Natural killer cell (primary cell): ENCODE data around the gene KLK15. TPM values are rescaled to one million over a fixed set of nuclear protein-coding genes. Genes with fewer than 3 reads are reported as not detected.

ENCODE experiments used
- ATAC-seq, 3 donors: fragments of 150-1000 bp in 2 of 3; fragments of 200-7000 bp in 1 of 3; cut with Tn5 transposase; 1 replicate in 1 of 3; 2 replicates in 2 of 3; pipeline ENCODE4 v1.10.0; 2021; ENCODE audit warnings: mild to moderate bottlenecking in 2 of 3, moderate library complexity in 2 of 3
- DNase-seq, 2 donors: peaks; one replicate each; pipeline versions ENCODE4 v3.0.0 to v3.0.0-alpha.2; 2013 to 2021; ENCODE audit warnings: mixed read lengths in 1 of 2
- H3K27ac ChIP-seq: one replicate; pipeline ENCODE4 v1.5.1; 2013; ENCODE audit warnings: mild to moderate bottlenecking, low read length
- H3K27me3 ChIP-seq: one replicate; pipeline ENCODE4 v1.6.1; 2013; ENCODE audit warnings: low read length; ENCODE audit not compliant: control insufficient read depth, insufficient read depth
- H3K36me3 ChIP-seq: one replicate; pipeline ENCODE4 v1.6.1; 2013; ENCODE audit warnings: low read length; ENCODE audit not compliant: control insufficient read depth, insufficient read depth
- H3K4me1 ChIP-seq: one replicate; pipeline ENCODE4 v1.6.1; 2013; ENCODE audit warnings: low read length; ENCODE audit not compliant: control insufficient read depth, insufficient read depth
- H3K4me3 ChIP-seq: one replicate; pipeline ENCODE4 v1.5.1; 2013; ENCODE audit warnings: low read length
- H3K9me3 ChIP-seq: one replicate; pipeline ENCODE4 v1.6.1; 2013; ENCODE audit warnings: low read length; ENCODE audit not compliant: control insufficient read depth, insufficient read depth
- H3K27ac Mint-ChIP-seq, 2 donors: one replicate each; pipeline ENCODE4 v1.8.0; 2022; ENCODE audit warnings: mild to moderate bottlenecking in 2 of 2, mixed read lengths in 2 of 2, moderate library complexity in 1 of 2
- H3K27me3 Mint-ChIP-seq, 2 donors: one replicate each; pipeline ENCODE4 v1.8.0; 2022; ENCODE audit warnings: low read depth in 2 of 2, mixed read lengths in 2 of 2
- H3K36me3 Mint-ChIP-seq: one replicate; pipeline ENCODE4 v1.8.0; 2022; ENCODE audit warnings: mixed read lengths
- H3K4me1 Mint-ChIP-seq, 2 donors: one replicate each; pipeline ENCODE4 v1.8.0; 2022; ENCODE audit warnings: mixed read lengths in 2 of 2
- H3K4me3 Mint-ChIP-seq: one replicate; pipeline ENCODE4 v1.8.0; 2022; ENCODE audit warnings: mild to moderate bottlenecking, moderate library complexity, mixed read lengths
- H3K9me3 Mint-ChIP-seq, 2 donors: one replicate each; pipeline ENCODE4 v1.8.0; 2022; ENCODE audit warnings: mixed read lengths in 2 of 2
- CTCF ChIP-seq: fragments of 200-600 bp; IDR thresholded peaks from one replicate; pipeline ENCODE4 v1.8.0; 2022; ENCODE audit warnings: antibody characterized with exemption
- WGBS: methylation state at CpG from one replicate; pipeline ENCODE4 v1.1.7; 2013; ENCODE audit warnings: missing lambda C conversion rate; ENCODE audit not compliant: insufficient coverage; 5-methylcytosine and 5-hydroxymethylcytosine counted together
- intact Hi-C: fragments of 100-400 bp; cut with micrococcal nuclease; formaldehyde crosslinking; loops from one replicate; pipeline ENCODE4 v1.14.2; 2022
- total RNA-seq, 4 donors: library from RNA; stranded (reverse); fragments of 120-200 nt in 1 of 4; gene quantifications; one replicate each; pipeline versions ENCODE4 v1.2.3 to v1.2.4, GENCODE V29; 2013 to 2022

KLK15 gene
- total RNA-seq, 3 donors from 2014 or later (not counting 1 experiment from before 2014, with no cell fraction given) = not detected

DNA sequence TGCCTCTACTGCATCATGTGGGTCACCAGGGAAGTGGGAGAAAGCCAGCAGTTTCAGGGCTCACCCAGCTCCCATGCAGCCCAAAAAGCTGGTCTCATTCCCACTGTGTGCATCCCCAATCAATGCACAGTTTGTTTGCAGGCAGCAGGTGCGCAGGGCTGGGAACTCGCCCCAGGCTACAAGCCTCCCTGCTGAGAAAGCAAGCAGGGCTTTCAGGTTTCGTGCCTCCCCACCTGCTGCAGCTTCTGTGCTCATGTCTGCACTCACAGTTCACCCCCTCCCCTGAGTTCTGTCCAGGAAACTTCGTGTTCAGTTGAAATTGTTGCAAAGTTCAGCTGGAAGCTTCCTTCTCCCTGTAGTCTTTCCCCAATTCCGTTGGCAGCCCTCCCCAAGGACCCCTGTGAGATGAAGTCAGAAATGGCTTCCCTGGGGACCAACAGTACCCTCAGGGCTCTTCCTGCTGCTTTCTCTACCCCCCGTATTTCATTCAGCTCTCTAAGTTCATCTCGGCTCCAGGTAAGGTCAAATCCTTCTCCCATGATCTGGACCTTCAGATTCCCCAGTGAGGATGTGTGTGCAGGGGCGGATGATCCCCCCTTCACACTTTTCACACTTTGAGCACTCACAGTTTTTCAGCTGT, 11.0 kb upstream of the KLK15 start:
- no peak overlapping the region for H3K27ac ChIP-seq
- peaks cover 7% of the 10 kb centered on the region for H3K36me3 Mint-ChIP-seq
- 68% methylated on average over 8 of the region's 8 CpGs for WGBS
- intact Hi-C loops = no loop called here
- ATAC-seq (no peak), DNase-seq (no peak)
- peaks cover 10 to 26% of the 10 kb centered on the region in 2 donors for H3K27me3 Mint-ChIP-seq
- no peak for TF ChIP-seq CTCF
- no peaks in the 10 kb centered on the region for H3K27me3 ChIP-seq
- no peaks in the 10 kb centered on the region for H3K4me1 Mint-ChIP-seq
- H3K9me3 Mint-ChIP-seq = peaks cover 0 to 3% of the 10 kb centered on the region in 2 donors
- H3K4me1 ChIP-seq = no peaks in the 10 kb centered on the region
- peaks cover 4% of the 10 kb centered on the region for H3K9me3 ChIP-seq
- H3K4me3 ChIP-seq = no peak overlapping the region
- H3K36me3 ChIP-seq = no peaks in the 10 kb centered on the region
- H3K4me3 Mint-ChIP-seq = no peak overlapping the region
- H3K27ac Mint-ChIP-seq = no peak overlapping the region

DNA sequence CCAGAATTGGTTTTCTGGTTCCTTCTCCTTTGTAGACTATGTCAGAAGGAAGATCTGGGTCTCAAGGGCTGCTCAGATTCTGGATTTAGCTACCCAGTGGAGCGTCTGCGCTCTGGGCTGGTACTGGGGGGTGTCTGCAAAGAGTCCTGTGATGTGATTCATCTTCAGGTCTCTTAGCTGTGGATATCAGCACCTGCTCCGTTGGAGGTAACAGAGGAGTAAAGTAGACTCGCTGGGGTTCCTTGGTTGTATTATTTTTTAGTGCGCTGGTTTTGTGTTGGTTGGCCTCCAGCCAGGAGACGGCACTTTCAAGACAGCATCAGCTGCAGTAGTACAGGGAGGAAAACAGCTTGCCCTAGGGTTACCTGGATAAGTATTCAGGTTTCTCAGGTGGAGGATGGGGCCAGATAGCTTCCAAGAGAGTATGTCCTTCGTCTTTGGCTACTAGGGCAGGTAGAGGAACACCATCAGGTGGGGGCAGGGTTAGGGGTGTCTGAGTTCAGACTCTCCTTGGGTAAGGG, 10.4 kb upstream of the KLK15 start:
- Histone ChIP-seq H3K4me3 (no peak overlapping the region), H3K27me3 (no peaks in the 10 kb centered on the region), H3K4me1 (no peaks in the 10 kb centered on the region), H3K36me3 (no peaks in the 10 kb centered on the region), H3K27ac (no peak overlapping the region), H3K9me3 (peaks cover 4% of the 10 kb centered on the region)
- peaks cover 0 to 3% of the 10 kb centered on the region in 2 donors for H3K9me3 Mint-ChIP-seq
- DNase-seq (no peak), ATAC-seq (no peak)
- H3K36me3 Mint-ChIP-seq = peaks cover 7% of the 10 kb centered on the region
- H3K4me3 Mint-ChIP-seq = no peak overlapping the region
- WGBS = 74% methylated on average over 7 of the region's 7 CpGs
- no peaks in the 10 kb centered on the region for H3K4me1 Mint-ChIP-seq
- peaks cover 10 to 26% of the 10 kb centered on the region in 2 donors for H3K27me3 Mint-ChIP-seq
- no peak overlapping the region for H3K27ac Mint-ChIP-seq
- TF ChIP-seq CTCF = no peak
- intact Hi-C loops = no loop called here

DNA sequence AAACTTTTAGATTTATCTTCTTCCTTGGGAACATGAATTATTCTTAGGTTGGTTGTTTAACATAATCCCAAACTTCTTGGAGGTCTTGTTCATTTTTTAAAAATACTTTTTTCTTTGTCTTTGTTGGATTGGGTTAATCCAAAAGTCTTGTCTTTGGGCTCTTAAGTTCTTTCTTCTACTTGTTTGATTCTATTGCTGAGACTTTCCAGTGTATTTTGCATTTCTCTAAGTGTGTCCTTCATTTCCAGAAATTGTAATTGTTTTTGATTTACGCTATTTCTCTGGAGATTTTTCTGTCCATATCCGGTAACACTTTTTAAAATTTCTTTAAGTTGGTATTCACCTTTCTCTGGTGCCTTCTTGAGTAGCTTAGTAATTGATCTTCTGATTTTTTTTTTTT, 9.8 kb upstream of the KLK15 start:
- Histone ChIP-seq H3K9me3 (peaks cover 4% of the 10 kb centered on the region), H3K27ac (no peak overlapping the region), H3K4me1 (no peaks in the 10 kb centered on the region), H3K27me3 (no peaks in the 10 kb centered on the region), H3K4me3 (no peak overlapping the region), H3K36me3 (no peaks in the 10 kb centered on the region)
- WGBS = 95% methylated on average over 2 of the region's 2 CpGs
- H3K4me3 Mint-ChIP-seq = no peak overlapping the region
- DNase-seq (no peak), ATAC-seq (no peak)
- peaks cover 10 to 26% of the 10 kb centered on the region in 2 donors for H3K27me3 Mint-ChIP-seq
- no peak overlapping the region for H3K27ac Mint-ChIP-seq
- H3K9me3 Mint-ChIP-seq = peaks cover 0 to 3% of the 10 kb centered on the region in 2 donors
- peaks cover 7% of the 10 kb centered on the region for H3K36me3 Mint-ChIP-seq
- no peak for TF ChIP-seq CTCF
- H3K4me1 Mint-ChIP-seq = no peaks in the 10 kb centered on the region
- intact Hi-C loops = no loop called here

DNA sequence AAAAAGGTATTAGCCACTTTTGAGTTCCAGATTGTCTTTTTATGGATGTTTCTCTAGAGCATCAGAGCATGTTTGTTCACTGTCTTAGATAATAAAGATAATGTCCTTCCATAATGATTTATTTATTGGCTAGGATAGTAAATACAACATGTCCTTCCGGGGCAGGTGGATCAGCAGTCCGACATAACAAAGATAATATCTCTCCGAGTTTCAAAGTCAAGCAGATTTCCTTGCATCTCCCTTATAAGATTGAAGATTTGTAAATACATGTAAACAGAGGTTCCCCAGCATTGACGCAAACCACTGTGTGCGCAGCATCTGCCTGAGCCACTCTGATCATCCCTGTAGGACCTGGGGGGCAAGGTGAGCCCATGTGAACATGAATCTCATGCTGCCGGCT, 8.8 kb upstream of the KLK15 start:
- no peaks in the 10 kb centered on the region for H3K36me3 ChIP-seq
- H3K27me3 ChIP-seq = no peaks in the 10 kb centered on the region
- peaks cover 12 to 29% of the 10 kb centered on the region in 2 donors for H3K27me3 Mint-ChIP-seq
- H3K27ac ChIP-seq = no peak overlapping the region
- H3K4me3 Mint-ChIP-seq = no peak overlapping the region
- no peak for DNase-seq
- 96% methylated on average over 6 of the region's 6 CpGs for WGBS
- no peak for ATAC-seq
- peaks cover 4% of the 10 kb centered on the region for H3K9me3 ChIP-seq
- no peak overlapping the region for H3K4me3 ChIP-seq
- peaks cover 7% of the 10 kb centered on the region for H3K36me3 Mint-ChIP-seq
- H3K9me3 Mint-ChIP-seq = peaks cover 0 to 3% of the 10 kb centered on the region in 2 donors
- H3K27ac Mint-ChIP-seq = no peak overlapping the region
- intact Hi-C loops = no loop called here
- no peaks in the 10 kb centered on the region for H3K4me1 ChIP-seq
- TF ChIP-seq CTCF = no peak
- H3K4me1 Mint-ChIP-seq = peaks cover 1 to 3% of the 10 kb centered on the region in 2 donors
